ENCODE data around the gene TRPM3. TPM values are rescaled to one million over a fixed set of nuclear protein-coding genes. Genes with fewer than 3 reads are reported as not detected.

Gene TRPM3
- total RNA-seq, 1 donor = 0.72 TPM

GRCh38 chr9:71136696-71137095 is 15.3 kb upstream of the TRPM3 start:
- DNase-seq (ENCODE audit: insufficient read length, low spot score, missing footprints) = no peak
- Histone ChIP-seq H3K4me1 (ENCODE audit: insufficient read depth, low read length) (no peaks in the 10 kb centered on the region), H3K9me3 (ENCODE audit: low read depth, low read length) (no peaks in the 10 kb centered on the region), H3K79me2 (ENCODE audit: insufficient read depth, low read length) (no peaks in the 10 kb centered on the region), H3K4me3 (ENCODE audit: insufficient read depth, low read length) (no peak overlapping the region), H3K27me3 (ENCODE audit: insufficient read depth, low read length) (no peaks in the 10 kb centered on the region), H3K36me3 (ENCODE audit: insufficient read depth, low read length) (no peaks in the 10 kb centered on the region), H4K20me1 (ENCODE audit: insufficient read depth, low read length) (no peaks in the 10 kb centered on the region), H3K27ac (ENCODE audit: low read depth, low read length) (no peak overlapping the region), H2AFZ (ENCODE audit: low read length) (no peak overlapping the region), H3K4me2 (ENCODE audit: insufficient read depth, low read length) (no peak overlapping the region)
- no peak for TF ChIP-seq CTCF (IDR thresholded peaks at IDR 0.05; ENCODE audit: extremely low read depth, low read depth, low read length)

GRCh38 chr9:71131145-71131544 is 9.7 kb upstream of the TRPM3 start:
- Histone ChIP-seq H3K4me1 (ENCODE audit: insufficient read depth, low read length) (no peaks in the 10 kb centered on the region), H3K27me3 (ENCODE audit: insufficient read depth, low read length) (no peaks in the 10 kb centered on the region), H3K27ac (ENCODE audit: low read depth, low read length) (no peak overlapping the region), H3K36me3 (ENCODE audit: insufficient read depth, low read length) (no peaks in the 10 kb centered on the region), H3K4me2 (ENCODE audit: insufficient read depth, low read length) (no peak overlapping the region), H4K20me1 (ENCODE audit: insufficient read depth, low read length) (no peaks in the 10 kb centered on the region), H3K9me3 (ENCODE audit: low read depth, low read length) (no peaks in the 10 kb centered on the region), H3K4me3 (ENCODE audit: insufficient read depth, low read length) (no peak overlapping the region), H2AFZ (ENCODE audit: low read length) (no peak overlapping the region), H3K79me2 (ENCODE audit: insufficient read depth, low read length) (no peaks in the 10 kb centered on the region)
- TF ChIP-seq CTCF (IDR thresholded peaks at IDR 0.05; ENCODE audit: extremely low read depth, low read depth, low read length) = no peak
- no peak for DNase-seq (ENCODE audit: insufficient read length, low spot score, missing footprints)

- H3K27me3 ChIP-seq (ENCODE audit: insufficient read depth, low read length) = no peaks in the 10 kb centered on the region
- H2AFZ ChIP-seq (ENCODE audit: low read length) = no peak overlapping the region
- TF ChIP-seq CTCF (IDR thresholded peaks at IDR 0.05; ENCODE audit: extremely low read depth, low read depth, low read length) = no peak
- H3K36me3 ChIP-seq (ENCODE audit: insufficient read depth, low read length) = no peaks in the 10 kb centered on the region
- H3K4me2 ChIP-seq (ENCODE audit: insufficient read depth, low read length) = no peak overlapping the region
- no peaks in the 10 kb centered on the region for H3K4me1 ChIP-seq (ENCODE audit: insufficient read depth, low read length)
- DNase-seq (ENCODE audit: insufficient read length, low spot score, missing footprints) = no peak
- H3K4me3 ChIP-seq (ENCODE audit: insufficient read depth, low read length) = no peak overlapping the region
- H3K79me2 ChIP-seq (ENCODE audit: insufficient read depth, low read length) = no peaks in the 10 kb centered on the region
- no peak overlapping the region for H3K27ac ChIP-seq (ENCODE audit: low read depth, low read length)
- H4K20me1 ChIP-seq (ENCODE audit: insufficient read depth, low read length) = no peaks in the 10 kb centered on the region
- no peaks in the 10 kb centered on the region for H3K9me3 ChIP-seq (ENCODE audit: low read depth, low read length)
Measured at GRCh38 chr9:71130521-71130920, 9.1 kb upstream of the TRPM3 start.

- Histone ChIP-seq H3K4me1 (ENCODE audit: insufficient read depth, low read length) (no peaks in the 10 kb centered on the region), H3K36me3 (ENCODE audit: insufficient read depth, low read length) (no peaks in the 10 kb centered on the region), H3K9me3 (ENCODE audit: low read depth, low read length) (no peaks in the 10 kb centered on the region), H3K27ac (ENCODE audit: low read depth, low read length) (no peak overlapping the region), H3K4me3 (ENCODE audit: insufficient read depth, low read length) (no peak overlapping the region), H3K27me3 (ENCODE audit: insufficient read depth, low read length) (no peaks in the 10 kb centered on the region), H2AFZ (ENCODE audit: low read length) (no peak overlapping the region), H3K4me2 (ENCODE audit: insufficient read depth, low read length) (no peak overlapping the region), H4K20me1 (ENCODE audit: insufficient read depth, low read length) (no peaks in the 10 kb centered on the region), H3K79me2 (ENCODE audit: insufficient read depth, low read length) (no peaks in the 10 kb centered on the region)
- no peak for DNase-seq (ENCODE audit: insufficient read length, low spot score, missing footprints)
- TF ChIP-seq CTCF (IDR thresholded peaks at IDR 0.05; ENCODE audit: extremely low read depth, low read depth, low read length) = no peak
Measured at GRCh38 chr9:71128796-71129195, 7.4 kb upstream of the TRPM3 start.
